Uterus (tissue), 4 donors: Measurements from ENCODE around the gene SEMA3B. TPM values are rescaled to one million over a fixed set of nuclear protein-coding genes. Genes with fewer than 3 reads are reported as not detected.
A peak's percentile ranks its signal among the peaks of the same experiment; 100 is the strongest.
"Not testable (repeated sequence)": the region's sequence is repeated elsewhere in the genome, so short reads cannot be mapped to it uniquely, and the experiment has no call there.

ENCODE experiments used
- DNase-seq, 2 donors: peaks; one replicate each; pipeline ENCODE4 v3.0.0-alpha.2; 2019 to 2020
- H3K27ac ChIP-seq, 2 donors: fragments of 200-600 bp; sonication (generic); 1 replicate in 1 of 2; 2 replicates in 1 of 2; pipeline ENCODE4 v1.5.1; 2016 to 2018
- H3K27me3 ChIP-seq, 2 donors: fragments of 200-600 bp; sonication (generic); one replicate each; pipeline ENCODE4 v1.5.1; 2018 to 2019; ENCODE audit warnings: control low read depth in 1 of 2
- H3K36me3 ChIP-seq, 2 donors: fragments of 200-600 bp; sonication (generic); one replicate each; pipeline ENCODE4 v1.5.1; 2019; ENCODE audit warnings: control low read depth in 1 of 2
- H3K4me1 ChIP-seq, 2 donors: fragments of 200-600 bp; sonication (generic); one replicate each; pipeline ENCODE4 v1.5.1; 2018 to 2019; ENCODE audit warnings: control low read depth in 1 of 2
- H3K4me3 ChIP-seq, 2 donors: fragments of 200-600 bp; sonication (generic); 1 replicate in 1 of 2; 2 replicates in 1 of 2; pipeline ENCODE4 v1.5.1; 2018 to 2019; ENCODE audit warnings: mild to moderate bottlenecking in 1 of 2
- H3K9me3 ChIP-seq, 2 donors: fragments of 200-600 bp; sonication (generic); one replicate each; pipeline ENCODE4 v1.5.1; 2019; ENCODE audit warnings: control low read depth in 1 of 2
- POLR2A ChIP-seq, 2 donors: fragments of 450-650 bp; IDR thresholded peaks; one replicate each; pipeline ENCODE4 v1.6.1; 2016; ENCODE audit warnings: antibody characterized with exemption in 2 of 2, mild to moderate bottlenecking in 1 of 2, moderate library complexity in 1 of 2
- intact Hi-C: fragments of 100-400 bp; cut with DNase I; formaldehyde crosslinking; loops from one replicate; pipeline ENCODE4 v1.15.1; 2023; ENCODE audit warnings: low total_unique reads
- total RNA-seq, 4 donors: library from RNA; depleted of rRNA in 3 of 4; stranded (reverse); fragments of >200 nt in 3 of 4; gene quantifications; one replicate each; pipeline versions ENCODE4 v1.1.0 to v1.2.4, GENCODE V29; 2014 to 2023
- TF ChIP-seq, protein P1 (sequence below), 4 experiments: fragments of 200-600 bp in 2 of 4; fragments of 450-650 bp in 2 of 4; sonication (generic) in 2 of 4; IDR thresholded peaks; one replicate each; pipeline ENCODE4 v1.5.1; 2016 to 2019; ENCODE audit warnings: antibody characterized with exemption in 4 of 4, mild to moderate bottlenecking in 2 of 4, moderate library complexity in 1 of 4
- donor health status: DM: yes; HTN: yes; CAD: no.

SEMA3B gene
- total RNA-seq, 4 donors from 2014 or later, result 24.1 to 113 (median 77.2) TPM

- peaks cover 8 to 39% of the 10 kb centered on the region in 2 donors for H3K4me1 ChIP-seq
- peak overlapping the region; percentile 28 to 33 for H3K4me3 ChIP-seq
- DNase-seq, result peak in 1 of 2 donors; percentile 23
- no peaks in the 10 kb centered on the region for H3K36me3 ChIP-seq
- intact Hi-C loops, result loop anchor here (5.0 kb wide), 1 partner anchor 43 kb away; no protein-coding TSS in a partner anchor
- no peaks in the 10 kb centered on the region for H3K9me3 ChIP-seq
- no peaks in the 10 kb centered on the region for H3K27me3 ChIP-seq
- no peak for TF ChIP-seq POLR2A (IDR thresholded peaks at IDR 0.05)
- TF ChIP-seq, protein P1, sequence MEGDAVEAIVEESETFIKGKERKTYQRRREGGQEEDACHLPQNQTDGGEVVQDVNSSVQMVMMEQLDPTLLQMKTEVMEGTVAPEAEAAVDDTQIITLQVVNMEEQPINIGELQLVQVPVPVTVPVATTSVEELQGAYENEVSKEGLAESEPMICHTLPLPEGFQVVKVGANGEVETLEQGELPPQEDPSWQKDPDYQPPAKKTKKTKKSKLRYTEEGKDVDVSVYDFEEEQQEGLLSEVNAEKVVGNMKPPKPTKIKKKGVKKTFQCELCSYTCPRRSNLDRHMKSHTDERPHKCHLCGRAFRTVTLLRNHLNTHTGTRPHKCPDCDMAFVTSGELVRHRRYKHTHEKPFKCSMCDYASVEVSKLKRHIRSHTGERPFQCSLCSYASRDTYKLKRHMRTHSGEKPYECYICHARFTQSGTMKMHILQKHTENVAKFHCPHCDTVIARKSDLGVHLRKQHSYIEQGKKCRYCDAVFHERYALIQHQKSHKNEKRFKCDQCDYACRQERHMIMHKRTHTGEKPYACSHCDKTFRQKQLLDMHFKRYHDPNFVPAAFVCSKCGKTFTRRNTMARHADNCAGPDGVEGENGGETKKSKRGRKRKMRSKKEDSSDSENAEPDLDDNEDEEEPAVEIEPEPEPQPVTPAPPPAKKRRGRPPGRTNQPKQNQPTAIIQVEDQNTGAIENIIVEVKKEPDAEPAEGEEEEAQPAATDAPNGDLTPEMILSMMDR (IDR thresholded peaks at IDR 0.05), result no peak
- H3K27ac ChIP-seq, result peak overlapping the region; percentile 97 to 99
Measured at GRCh38 chr3:50269977-50270413, 1.0 kb downstream of the SEMA3B start.

DNA sequence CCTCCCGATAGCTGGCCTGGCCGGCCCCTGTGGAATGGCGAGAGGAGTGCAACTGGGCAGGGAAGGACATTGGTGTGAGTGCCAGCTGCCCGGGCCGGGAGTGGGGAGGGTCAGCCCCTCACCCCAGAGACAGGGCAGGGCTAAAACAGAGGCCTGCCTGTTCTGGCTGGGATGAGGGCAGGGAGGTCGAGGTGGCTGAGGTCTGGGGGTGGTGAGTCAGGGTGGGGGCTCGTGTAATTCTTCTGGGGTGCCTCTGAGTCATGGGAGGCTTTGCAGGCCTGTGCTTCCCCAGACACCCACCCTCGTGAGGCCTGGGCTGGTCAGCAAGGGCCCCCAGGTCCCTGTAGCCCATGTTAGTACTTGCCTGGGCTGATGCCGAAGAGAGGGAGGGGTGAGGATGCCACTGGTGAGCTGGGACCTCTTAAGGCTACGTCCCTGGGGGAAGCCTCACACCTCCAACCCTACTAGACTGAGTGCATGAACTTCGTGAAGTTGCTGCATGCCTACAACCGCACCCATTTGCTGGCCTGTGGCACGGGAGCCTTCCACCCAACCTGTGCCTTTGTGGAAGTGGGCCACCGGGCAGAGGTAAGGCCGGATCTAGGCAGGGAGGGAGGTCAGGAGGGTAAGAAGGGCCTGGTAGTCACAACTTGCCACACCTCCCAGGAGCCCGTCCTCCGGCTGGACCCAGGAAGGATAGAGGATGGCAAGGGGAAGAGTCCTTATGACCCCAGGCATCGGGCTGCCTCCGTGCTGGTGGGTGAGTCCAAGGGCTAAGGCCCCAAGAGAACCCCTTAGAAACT, 1.7 kb downstream of the SEMA3B start:
- H3K27ac ChIP-seq, result peak overlapping the region; percentile 97 to 99
- H3K9me3 ChIP-seq, result no peaks in the 10 kb centered on the region
- intact Hi-C loops, result loop anchor here (5.0 kb wide), 1 partner anchor 43 kb away; no protein-coding TSS in a partner anchor
- no peak for DNase-seq
- peaks cover 4 to 34% of the 10 kb centered on the region in 2 donors for H3K4me1 ChIP-seq
- TF ChIP-seq POLR2A (IDR thresholded peaks at IDR 0.05), result no peak
- H3K36me3 ChIP-seq, result no peaks in the 10 kb centered on the region
- H3K4me3 ChIP-seq, result peak overlapping the region; percentile 28 to 33
- no peaks in the 10 kb centered on the region for H3K27me3 ChIP-seq

DNA sequence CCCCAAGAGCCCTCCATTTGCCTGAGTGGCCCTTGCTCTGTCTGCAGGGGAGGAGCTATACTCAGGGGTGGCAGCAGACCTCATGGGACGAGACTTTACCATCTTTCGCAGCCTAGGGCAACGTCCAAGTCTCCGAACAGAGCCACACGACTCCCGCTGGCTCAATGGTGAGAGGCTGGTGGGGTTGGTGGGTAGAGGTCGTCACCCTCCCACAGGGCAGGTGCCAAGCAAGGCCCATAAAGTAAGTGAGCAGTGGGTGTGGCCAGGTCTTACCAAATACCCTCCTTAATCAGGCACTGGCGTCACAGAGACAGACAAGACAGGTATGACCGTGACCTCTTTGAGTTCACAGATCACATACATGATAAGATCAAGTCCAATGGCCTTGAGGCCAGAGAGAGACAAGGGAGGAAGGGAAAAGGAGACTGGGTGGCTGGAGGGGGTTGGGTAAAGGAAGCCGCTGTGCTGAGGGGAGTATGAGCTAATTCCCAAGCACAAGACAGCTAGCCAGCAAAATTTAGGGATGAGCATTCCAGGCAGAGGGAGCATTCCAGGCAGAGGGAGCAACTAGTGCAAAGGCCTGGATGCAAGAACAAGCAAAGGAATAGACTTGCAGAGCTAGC, 2.5 kb downstream of the SEMA3B start:
- peak overlapping the region; percentile 97 to 99 for H3K27ac ChIP-seq
- H3K4me1 ChIP-seq, result peaks cover 0 to 26% of the 10 kb centered on the region in 2 donors
- H3K4me3 ChIP-seq, result no peak overlapping the region
- H3K27me3 ChIP-seq, result no peaks in the 10 kb centered on the region
- DNase-seq, result no peak
- TF ChIP-seq POLR2A (IDR thresholded peaks at IDR 0.05), result no peak
- TF ChIP-seq, protein P1 (IDR thresholded peaks at IDR 0.05), result no peak
- H3K9me3 ChIP-seq, result no peaks in the 10 kb centered on the region
- intact Hi-C loops, result loop anchor here (5.0 kb wide), 1 partner anchor 44 kb away; no protein-coding TSS in a partner anchor
- no peaks in the 10 kb centered on the region for H3K36me3 ChIP-seq

- H3K9me3 ChIP-seq, DNase-seq, H3K27me3 ChIP-seq, H3K36me3 ChIP-seq, H3K4me3 ChIP-seq: not testable (repeated sequence)
- H3K4me1 ChIP-seq, result peaks cover 0 to 24% of the 10 kb centered on the region in 2 donors
- intact Hi-C loops, result loop anchor here (5.0 kb wide), 1 partner anchor 45 kb away; no protein-coding TSS in a partner anchor
- peak overlapping the region; percentile 97 to 99 for H3K27ac ChIP-seq
Measured at GRCh38 chr3:50272538-50272910, 3.6 kb downstream of the SEMA3B start.

GRCh38 chr3:50272911-50273688, 4.2 kb downstream of the SEMA3B start:
- Histone ChIP-seq H3K36me3 (no peaks in the 10 kb centered on the region), H3K4me3 (peak overlapping the region; percentile 2 to 5), H3K27ac (peak overlapping the region; percentile 97 to 99), H3K4me1 (peaks cover 0 to 24% of the 10 kb centered on the region in 2 donors), H3K27me3 (no peaks in the 10 kb centered on the region), H3K9me3 (no peaks in the 10 kb centered on the region)
- intact Hi-C loops, result loop anchor here (5.0 kb wide), 1 partner anchor 46 kb away; no protein-coding TSS in a partner anchor
- TF ChIP-seq, protein P1 (IDR thresholded peaks at IDR 0.05), result peak; percentile 96 to 100 (median 98)
- TF ChIP-seq POLR2A (IDR thresholded peaks at IDR 0.05), result peak in 1 of 2 donors; percentile 47
- peak; percentile 87 to 90 for DNase-seq
